Mesothelial cell of epicardium (in vitro differentiated cells): ENCODE results near the gene SETDB1. TPM values are rescaled to one million over a fixed set of nuclear protein-coding genes. Genes with fewer than 3 reads are reported as not detected.

Source experiments
- DNase-seq, 2 experiments: peaks; one replicate each; pipeline ENCODE4 v3.0.0; 2021; ENCODE audit warnings: low spot score in 2 of 2; ENCODE audit not compliant: unreplicated experiment in 2 of 2
- H3K27ac Mint-ChIP-seq: 2 replicates; pipeline ENCODE4 v1.8.0; 2021; ENCODE audit warnings: mixed read lengths
- H3K27me3 Mint-ChIP-seq: 2 replicates; pipeline ENCODE4 v1.8.0; 2021; ENCODE audit warnings: low read depth, mixed read lengths
- H3K36me3 Mint-ChIP-seq: 2 replicates; pipeline ENCODE4 v1.8.0; 2021; ENCODE audit warnings: mixed read lengths
- H3K4me1 Mint-ChIP-seq: 2 replicates; pipeline ENCODE4 v1.8.0; 2021; ENCODE audit warnings: mixed read lengths
- H3K4me3 Mint-ChIP-seq: 2 replicates; pipeline ENCODE4 v1.8.0; 2021; ENCODE audit warnings: mild to moderate bottlenecking, moderate library complexity, mixed read lengths
- H3K9me3 Mint-ChIP-seq: 2 replicates; pipeline ENCODE4 v1.8.0; 2021; ENCODE audit warnings: mixed read lengths
- total RNA-seq: library from RNA; stranded (reverse); gene quantifications from 3 replicates; pipeline ENCODE4 v1.2.1, GENCODE V29; 2021
- TF ChIP-seq, protein P1 (sequence below): fragments of 200-600 bp; sonication (generic); IDR thresholded peaks from one replicate; pipeline ENCODE4 v1.5.0; 2021; ENCODE audit warnings: antibody characterized with exemption; ENCODE audit not compliant: unreplicated experiment

The SETDB1 gene
- total RNA-seq, 1 donor from 2014 or later: 101 TPM

DNA sequence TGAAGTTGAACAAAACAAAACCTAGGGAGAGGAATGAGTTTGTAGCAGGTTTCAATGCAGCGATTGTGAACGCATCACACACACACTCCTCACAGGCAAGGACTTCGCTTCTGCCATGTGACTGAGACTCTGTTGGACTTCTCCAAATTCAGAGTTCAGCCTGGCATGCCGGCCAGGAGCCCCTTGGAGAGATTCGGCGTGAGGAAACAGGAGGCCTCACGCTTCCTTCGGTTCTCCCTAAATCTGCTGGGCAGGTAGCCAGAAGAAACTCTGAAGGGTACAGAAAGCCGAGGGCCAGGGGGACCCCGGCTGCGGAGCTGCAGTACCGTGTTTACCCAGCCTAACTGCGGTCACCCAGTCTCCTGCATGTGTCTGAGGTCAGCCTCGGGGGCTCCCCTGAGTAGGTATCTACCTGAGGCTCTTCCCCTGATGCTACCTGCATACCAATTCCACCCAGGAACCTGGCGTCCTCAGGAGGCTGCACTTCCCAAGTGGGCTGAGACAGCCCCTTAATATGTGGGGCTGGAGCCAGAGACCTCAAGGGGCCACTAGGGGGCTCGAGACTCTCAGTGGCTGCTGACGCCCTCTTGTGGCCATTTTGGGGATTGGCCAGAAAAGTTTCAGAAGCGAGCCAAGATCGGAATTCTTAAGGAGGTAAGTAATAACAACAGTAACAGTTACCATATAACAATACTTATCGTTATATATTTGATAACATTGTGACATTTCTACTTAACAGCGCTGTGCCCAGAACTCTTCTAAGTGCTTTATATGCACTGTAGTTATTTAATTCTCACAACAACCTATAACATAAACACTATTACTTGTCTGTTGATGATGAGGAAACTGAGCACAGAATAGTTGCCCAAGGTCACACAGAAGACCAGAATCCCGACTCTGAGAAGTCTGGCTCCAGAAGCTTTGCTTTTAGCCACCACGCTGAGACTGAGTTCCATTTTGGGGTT, 53.2 kb downstream of the SETDB1 start:
- no peaks in the 10 kb centered on the region for H3K9me3 Mint-ChIP-seq
- H3K36me3 Mint-ChIP-seq: no peaks in the 10 kb centered on the region
- TF ChIP-seq, protein P1, sequence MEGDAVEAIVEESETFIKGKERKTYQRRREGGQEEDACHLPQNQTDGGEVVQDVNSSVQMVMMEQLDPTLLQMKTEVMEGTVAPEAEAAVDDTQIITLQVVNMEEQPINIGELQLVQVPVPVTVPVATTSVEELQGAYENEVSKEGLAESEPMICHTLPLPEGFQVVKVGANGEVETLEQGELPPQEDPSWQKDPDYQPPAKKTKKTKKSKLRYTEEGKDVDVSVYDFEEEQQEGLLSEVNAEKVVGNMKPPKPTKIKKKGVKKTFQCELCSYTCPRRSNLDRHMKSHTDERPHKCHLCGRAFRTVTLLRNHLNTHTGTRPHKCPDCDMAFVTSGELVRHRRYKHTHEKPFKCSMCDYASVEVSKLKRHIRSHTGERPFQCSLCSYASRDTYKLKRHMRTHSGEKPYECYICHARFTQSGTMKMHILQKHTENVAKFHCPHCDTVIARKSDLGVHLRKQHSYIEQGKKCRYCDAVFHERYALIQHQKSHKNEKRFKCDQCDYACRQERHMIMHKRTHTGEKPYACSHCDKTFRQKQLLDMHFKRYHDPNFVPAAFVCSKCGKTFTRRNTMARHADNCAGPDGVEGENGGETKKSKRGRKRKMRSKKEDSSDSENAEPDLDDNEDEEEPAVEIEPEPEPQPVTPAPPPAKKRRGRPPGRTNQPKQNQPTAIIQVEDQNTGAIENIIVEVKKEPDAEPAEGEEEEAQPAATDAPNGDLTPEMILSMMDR: peak; percentile 99
- peak; percentile 78 to 92 for DNase-seq
- H3K27ac Mint-ChIP-seq: no peak overlapping the region
- peaks cover 23% of the 10 kb centered on the region for H3K4me1 Mint-ChIP-seq
- H3K4me3 Mint-ChIP-seq: no peak overlapping the region
- H3K27me3 Mint-ChIP-seq: no peaks in the 10 kb centered on the region

DNA sequence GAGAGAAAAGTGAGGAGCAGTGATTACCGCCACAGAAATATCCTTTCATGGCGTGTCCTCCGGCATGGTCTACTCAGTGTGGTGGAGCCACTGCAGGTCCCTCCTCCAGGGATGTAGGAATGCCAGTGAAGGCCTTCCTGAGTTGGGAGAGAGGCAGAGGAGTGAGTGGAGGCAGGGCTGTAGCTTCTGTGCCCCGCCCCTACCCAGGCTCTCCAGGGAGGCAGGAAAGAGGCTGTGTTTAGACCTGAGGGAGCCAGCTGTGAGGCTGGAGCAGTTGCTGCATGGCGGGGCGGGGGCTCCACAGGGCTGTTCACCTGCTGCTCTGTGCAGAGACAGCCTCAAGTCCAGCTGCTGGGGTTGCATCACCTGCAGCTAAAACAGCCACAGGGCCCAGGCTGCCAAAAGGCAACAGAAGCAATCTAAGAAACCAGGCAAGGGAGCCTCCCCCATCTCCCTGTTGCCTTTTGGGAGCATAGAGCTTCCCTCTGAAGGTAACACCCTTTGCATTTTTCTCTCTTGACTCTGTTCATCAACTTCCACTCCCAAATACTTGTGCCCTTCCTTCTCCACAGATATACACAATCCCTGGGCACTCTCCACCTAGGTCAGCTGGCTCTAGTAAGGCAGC, 55.1 kb downstream of the SETDB1 start:
- H3K4me1 Mint-ChIP-seq: peaks cover 23% of the 10 kb centered on the region
- DNase-seq: no peak
- TF ChIP-seq, protein P1: no peak
- no peaks in the 10 kb centered on the region for H3K36me3 Mint-ChIP-seq
- no peaks in the 10 kb centered on the region for H3K27me3 Mint-ChIP-seq
- no peak overlapping the region for H3K4me3 Mint-ChIP-seq
- peak overlapping the region; percentile 90 for H3K27ac Mint-ChIP-seq
- H3K9me3 Mint-ChIP-seq: no peaks in the 10 kb centered on the region

DNA sequence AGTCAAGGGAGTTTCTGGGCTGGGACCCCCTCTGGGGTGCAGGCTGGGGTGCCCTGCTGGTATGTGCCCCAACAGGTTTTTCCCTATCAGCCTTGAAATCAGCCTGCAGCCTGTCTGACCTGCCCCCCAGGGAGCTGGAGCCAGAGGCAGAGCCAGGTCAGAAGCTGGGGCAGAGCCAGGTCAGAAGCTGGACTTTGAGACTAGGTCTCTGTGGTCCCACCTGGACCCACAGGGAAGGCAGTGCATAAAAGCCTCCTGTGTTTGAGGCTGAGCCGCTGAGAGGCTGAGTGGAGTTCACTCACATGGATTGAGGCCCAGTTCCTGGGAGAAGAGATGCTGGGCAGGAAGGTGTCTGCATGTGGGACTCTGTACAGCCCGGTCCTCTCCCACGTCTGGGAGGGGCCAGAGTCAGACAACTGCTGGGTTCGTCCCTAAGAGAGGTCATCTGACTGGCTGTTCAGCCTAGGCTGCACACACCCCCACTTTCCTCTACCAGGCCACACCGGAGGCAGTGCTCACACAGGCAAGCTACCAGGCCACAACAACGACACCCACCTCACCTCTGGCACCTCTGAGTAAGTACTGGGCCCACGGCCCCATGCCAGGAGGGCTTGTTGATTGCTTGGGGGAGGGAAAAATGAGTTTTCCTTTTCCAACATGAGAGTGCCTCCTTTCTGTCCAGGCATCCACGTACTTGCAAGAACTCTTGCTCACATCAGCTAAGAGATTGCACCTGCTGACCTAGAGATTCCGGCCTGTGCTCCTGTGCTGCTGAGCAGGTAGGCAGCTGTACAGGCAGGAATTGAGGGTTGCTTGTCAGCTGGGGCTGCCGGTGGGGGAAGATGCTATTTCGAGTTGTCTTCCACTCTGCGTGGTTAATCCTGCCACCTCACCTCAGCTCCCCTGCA, 55.9 kb downstream of the SETDB1 start, which contains the start of gene ANXA9:
Gene ANXA9, plus strand, starts transcription at position 488 of the 908 bp plus-strand sequence. CDS start 814 bp downstream, outside the sequence.
- TF ChIP-seq, protein P1: no peak
- H3K4me1 Mint-ChIP-seq: peaks cover 20% of the 10 kb centered on the region

DNA sequence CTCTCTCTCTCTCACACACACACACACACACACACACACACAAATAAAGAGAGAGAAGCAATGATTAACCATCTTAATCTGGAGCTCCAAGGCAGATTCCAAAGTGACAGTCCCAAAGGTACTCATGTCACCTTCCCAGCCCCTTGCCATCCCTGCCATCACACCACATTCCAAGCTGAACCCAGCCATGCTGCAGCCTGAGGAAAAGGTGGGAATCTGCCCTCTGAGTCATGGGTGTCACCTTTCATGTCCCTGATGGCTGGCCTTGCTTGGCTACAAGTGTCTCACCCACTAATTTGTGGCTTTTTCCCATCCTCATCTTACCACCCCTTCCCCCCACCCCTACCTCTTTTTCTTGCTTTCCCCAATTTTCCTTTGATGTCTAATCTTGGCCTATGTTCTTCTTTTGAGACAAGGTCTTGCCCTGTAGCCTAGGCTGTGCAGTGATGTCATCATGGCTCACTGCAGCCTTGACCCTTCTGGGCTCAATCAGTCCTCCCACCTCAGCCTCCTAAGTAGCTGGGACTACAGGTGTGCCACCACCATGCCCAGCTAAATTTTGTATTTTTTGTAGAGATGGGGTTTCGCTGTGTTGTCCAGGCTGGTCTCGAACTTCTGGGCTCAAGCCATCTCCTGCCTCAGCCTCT, 59.1 kb downstream of the SETDB1 start:
- no peak for DNase-seq
- no peaks in the 10 kb centered on the region for H3K36me3 Mint-ChIP-seq
- no peak overlapping the region for H3K27ac Mint-ChIP-seq
- peaks cover 19% of the 10 kb centered on the region for H3K4me1 Mint-ChIP-seq
- TF ChIP-seq, protein P1: no peak
- H3K27me3 Mint-ChIP-seq: no peaks in the 10 kb centered on the region
- no peaks in the 10 kb centered on the region for H3K9me3 Mint-ChIP-seq
- no peak overlapping the region for H3K4me3 Mint-ChIP-seq

More for the DNA sequence above, 55.9 kb downstream of the SETDB1 start, which contains the start of gene ANXA9:
- no peak for DNase-seq
- no peaks in the 10 kb centered on the region for H3K27me3 Mint-ChIP-seq
- H3K36me3 Mint-ChIP-seq: no peaks in the 10 kb centered on the region
- H3K9me3 Mint-ChIP-seq: no peaks in the 10 kb centered on the region
- H3K4me3 Mint-ChIP-seq: no peak within 1 kb of the TSS
- peak within 1 kb of the TSS; percentile 90 for H3K27ac Mint-ChIP-seq

DNA sequence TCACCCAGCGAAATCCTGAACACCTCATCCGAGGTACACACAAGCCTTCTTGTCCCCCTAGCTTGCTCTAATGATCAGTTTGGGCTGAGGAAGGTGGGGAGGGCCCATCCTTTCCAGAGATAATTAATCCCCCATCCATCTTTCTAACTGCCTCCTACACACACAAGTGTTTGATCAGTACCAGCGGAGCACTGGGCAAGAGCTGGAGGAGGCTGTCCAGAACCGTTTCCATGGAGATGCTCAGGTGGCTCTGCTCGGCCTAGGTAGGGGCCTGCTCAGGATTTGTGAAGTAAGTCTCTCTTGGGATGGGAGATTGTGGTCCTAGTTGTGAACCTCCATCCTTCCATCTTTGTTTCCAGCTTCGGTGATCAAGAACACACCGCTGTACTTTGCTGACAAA, 61.8 kb downstream of the SETDB1 start:
- Mint-ChIP-seq H3K9me3 (no peaks in the 10 kb centered on the region), H3K36me3 (no peaks in the 10 kb centered on the region), H3K27me3 (no peaks in the 10 kb centered on the region), H3K27ac (no peak overlapping the region), H3K4me3 (no peak overlapping the region), H3K4me1 (no peaks in the 10 kb centered on the region)
- TF ChIP-seq, protein P1: no peak
- no peak for DNase-seq
